ENCODE measurements around the gene HSPB1.
"Not testable (repeated sequence)": the region's sequence is repeated elsewhere in the genome, so short reads cannot be mapped to it uniquely, and the experiment has no call there.

The HSPB1 gene

DNA sequence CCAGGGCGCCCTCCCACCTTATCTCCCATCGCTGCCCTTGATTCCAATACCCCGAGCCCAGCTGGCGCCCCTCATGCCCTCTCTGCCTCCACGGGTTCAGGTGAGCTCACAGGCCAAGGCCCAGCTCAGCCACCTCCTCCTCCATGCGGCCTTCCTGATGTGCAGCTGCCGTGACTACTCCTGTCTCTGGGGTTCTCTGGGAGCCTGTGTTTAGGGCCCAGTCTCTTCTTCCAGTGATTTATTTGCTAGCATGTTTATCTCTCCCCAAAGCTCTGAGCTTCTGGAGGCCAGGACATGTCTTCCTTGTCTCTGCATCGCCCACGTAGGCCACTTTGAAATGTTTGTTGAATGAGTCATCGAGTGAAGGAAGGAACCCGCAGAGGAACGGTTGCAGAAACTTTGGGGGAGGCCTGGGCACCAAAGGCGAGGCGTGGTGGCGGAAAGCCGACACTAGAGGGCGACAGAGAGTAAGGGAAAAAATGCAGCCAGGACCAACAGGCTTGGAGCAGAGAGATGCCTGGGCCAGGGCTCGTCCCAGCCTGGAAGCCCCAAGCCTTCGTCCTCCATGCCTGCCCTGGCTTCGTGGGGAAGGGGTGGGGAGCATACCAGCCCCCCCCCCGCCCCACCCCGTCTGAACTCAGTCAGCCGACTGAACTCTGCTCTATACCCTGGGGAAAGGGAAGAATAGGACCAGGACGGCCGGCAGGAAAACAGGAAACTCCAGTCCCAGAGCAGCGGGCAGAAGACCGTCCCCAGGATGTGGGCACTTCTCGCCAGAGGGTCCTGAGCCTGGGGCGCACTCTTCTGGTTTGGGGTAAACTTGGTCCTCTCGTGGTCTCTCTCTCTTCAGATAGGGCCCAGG, 10.9 kb upstream of the HSPB1 start:
- Mint-ChIP-seq H3K4me3 (no peak overlapping the region), H3K27ac (no peak overlapping the region), H3K36me3 (ENCODE audit: low read depth) (no peaks in the 10 kb centered on the region), H3K4me1 (peaks cover 46% of the 10 kb centered on the region), H3K9me3 (no peaks in the 10 kb centered on the region), H3K27me3 (ENCODE audit: low read depth, poor library complexity) (peaks cover 35% of the 10 kb centered on the region)
- TF ChIP-seq, protein P1, sequence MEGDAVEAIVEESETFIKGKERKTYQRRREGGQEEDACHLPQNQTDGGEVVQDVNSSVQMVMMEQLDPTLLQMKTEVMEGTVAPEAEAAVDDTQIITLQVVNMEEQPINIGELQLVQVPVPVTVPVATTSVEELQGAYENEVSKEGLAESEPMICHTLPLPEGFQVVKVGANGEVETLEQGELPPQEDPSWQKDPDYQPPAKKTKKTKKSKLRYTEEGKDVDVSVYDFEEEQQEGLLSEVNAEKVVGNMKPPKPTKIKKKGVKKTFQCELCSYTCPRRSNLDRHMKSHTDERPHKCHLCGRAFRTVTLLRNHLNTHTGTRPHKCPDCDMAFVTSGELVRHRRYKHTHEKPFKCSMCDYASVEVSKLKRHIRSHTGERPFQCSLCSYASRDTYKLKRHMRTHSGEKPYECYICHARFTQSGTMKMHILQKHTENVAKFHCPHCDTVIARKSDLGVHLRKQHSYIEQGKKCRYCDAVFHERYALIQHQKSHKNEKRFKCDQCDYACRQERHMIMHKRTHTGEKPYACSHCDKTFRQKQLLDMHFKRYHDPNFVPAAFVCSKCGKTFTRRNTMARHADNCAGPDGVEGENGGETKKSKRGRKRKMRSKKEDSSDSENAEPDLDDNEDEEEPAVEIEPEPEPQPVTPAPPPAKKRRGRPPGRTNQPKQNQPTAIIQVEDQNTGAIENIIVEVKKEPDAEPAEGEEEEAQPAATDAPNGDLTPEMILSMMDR (IDR thresholded peaks at IDR 0.05) = peak; percentile 98
- DNase-seq = peak; percentile 92

DNA sequence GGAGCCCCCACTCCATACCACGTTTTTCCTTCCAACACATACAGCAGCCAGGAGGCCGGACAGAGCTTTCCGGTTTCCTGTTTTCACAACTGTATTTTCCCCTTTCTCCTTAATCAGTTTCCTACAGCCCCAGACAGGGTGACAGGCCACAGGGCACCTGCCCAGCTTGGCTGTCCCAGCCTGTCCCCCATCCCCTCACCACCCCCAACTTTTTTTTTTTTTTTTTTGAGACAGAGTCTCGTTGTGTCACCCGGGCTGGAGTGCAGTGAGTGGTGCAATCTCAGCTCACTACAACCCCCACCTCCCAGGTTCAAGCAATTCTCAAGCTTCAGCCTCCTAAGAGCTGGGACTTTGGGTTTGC, 10.3 kb upstream of the HSPB1 start:
- no peak overlapping the region for H3K4me3 Mint-ChIP-seq
- no peak for DNase-seq
- H3K27ac Mint-ChIP-seq = no peak overlapping the region
- H3K4me1 Mint-ChIP-seq = peaks cover 51% of the 10 kb centered on the region
- no peaks in the 10 kb centered on the region for H3K36me3 Mint-ChIP-seq (ENCODE audit: low read depth)
- peaks cover 32% of the 10 kb centered on the region for H3K27me3 Mint-ChIP-seq (ENCODE audit: low read depth, poor library complexity)
- H3K9me3 Mint-ChIP-seq = no peaks in the 10 kb centered on the region
- TF ChIP-seq, protein P1 (IDR thresholded peaks at IDR 0.05) = no peak

DNA sequence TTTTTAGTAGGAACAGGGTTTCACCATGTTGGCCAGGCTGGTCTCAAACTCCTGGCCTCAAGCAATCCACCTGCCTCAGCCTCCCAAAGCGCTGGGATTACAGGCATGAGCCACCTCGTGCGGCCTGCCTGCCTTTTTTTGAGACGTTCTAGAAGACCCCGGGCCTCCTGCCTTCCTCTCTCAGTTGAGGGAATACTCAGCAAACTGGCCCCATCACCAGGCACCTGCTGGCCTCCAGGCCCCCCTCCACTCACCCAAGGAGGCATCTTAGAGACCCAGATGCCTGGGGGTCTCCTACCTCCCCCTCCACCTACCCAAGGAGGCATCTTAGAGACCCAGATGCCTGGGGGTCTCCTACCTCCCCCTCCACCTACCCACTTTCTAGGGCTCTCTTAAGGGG, 9.6 kb upstream of the HSPB1 start:
- not testable (repeated sequence) for H3K27ac Mint-ChIP-seq; DNase-seq; H3K9me3 Mint-ChIP-seq; H3K36me3 Mint-ChIP-seq (ENCODE audit: low read depth); H3K4me3 Mint-ChIP-seq
- peaks cover 54% of the 10 kb centered on the region for H3K4me1 Mint-ChIP-seq
- H3K27me3 Mint-ChIP-seq (ENCODE audit: low read depth, poor library complexity) = peaks cover 38% of the 10 kb centered on the region

DNA sequence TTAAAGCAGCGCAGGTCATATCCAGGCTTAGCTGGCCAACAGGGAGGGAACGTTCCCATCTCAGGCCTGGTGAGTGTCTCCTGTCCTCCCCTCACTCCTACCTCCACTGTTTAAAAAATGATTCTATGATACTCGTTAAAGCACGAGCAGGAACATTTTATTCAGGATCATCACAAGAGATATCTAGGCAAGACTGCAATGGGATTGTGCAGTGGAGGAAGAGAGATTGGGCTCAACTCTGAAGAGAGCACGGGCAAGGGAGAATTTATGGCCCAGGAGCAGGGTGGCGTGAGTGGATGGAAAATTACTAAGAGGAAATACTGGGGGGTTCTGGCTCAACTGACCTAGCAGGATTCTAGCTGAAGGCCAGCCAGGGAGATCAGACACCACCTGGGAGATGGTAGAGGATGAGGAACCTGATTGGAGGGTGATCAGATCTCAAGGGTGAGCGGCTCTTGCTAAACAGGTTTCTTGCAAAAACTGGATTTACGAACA, 9.0 kb upstream of the HSPB1 start:
- H3K4me1 Mint-ChIP-seq = peaks cover 54% of the 10 kb centered on the region
- no peaks in the 10 kb centered on the region for H3K9me3 Mint-ChIP-seq
- peaks cover 38% of the 10 kb centered on the region for H3K27me3 Mint-ChIP-seq (ENCODE audit: low read depth, poor library complexity)
- peak overlapping the region; percentile 1 for H3K4me3 Mint-ChIP-seq
- no peaks in the 10 kb centered on the region for H3K36me3 Mint-ChIP-seq (ENCODE audit: low read depth)
- TF ChIP-seq, protein P1 (IDR thresholded peaks at IDR 0.05) = no peak
- no peak for DNase-seq
- peak overlapping the region; percentile 25 for H3K27ac Mint-ChIP-seq

DNA sequence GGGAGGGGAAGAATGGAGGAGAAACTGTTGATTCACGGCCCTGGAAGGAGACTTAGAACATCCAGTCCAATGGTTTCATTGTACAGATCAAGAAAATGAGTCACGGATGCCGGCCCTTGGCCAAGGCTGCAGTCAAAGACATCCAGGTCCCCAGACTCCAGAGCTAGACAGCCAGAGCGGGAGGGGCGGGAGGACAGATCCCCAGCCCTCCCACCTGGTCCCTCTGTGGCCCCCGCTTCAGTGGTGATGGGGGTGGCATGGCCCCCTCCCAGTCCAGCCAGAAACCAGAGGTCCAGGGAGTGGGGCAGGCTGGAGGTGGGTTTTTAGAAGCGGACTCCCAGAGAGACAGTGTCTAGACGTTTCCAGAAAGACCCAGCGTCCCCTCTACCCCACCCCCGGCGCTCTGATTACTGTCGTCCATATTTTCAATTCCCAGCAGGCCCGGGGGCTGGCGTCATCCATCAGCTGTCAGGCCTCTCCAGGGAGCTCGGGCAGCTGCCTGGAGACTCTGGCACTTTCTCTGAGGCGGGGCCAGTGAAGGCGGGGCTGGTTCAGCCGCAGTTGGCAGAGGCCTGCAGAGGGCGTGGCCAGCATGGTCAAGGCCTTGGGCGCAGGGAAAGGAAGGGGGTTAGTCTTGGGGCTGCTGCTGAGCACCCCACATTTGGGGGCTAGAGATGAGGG, 8.0 kb upstream of the HSPB1 start:
- TF ChIP-seq, protein P1 (IDR thresholded peaks at IDR 0.05) = no peak
- Mint-ChIP-seq H3K4me3 (no peak overlapping the region), H3K36me3 (ENCODE audit: low read depth) (no peaks in the 10 kb centered on the region), H3K9me3 (no peaks in the 10 kb centered on the region), H3K4me1 (peaks cover 58% of the 10 kb centered on the region), H3K27me3 (ENCODE audit: low read depth, poor library complexity) (peaks cover 41% of the 10 kb centered on the region), H3K27ac (no peak overlapping the region)
- peak; percentile 79 for DNase-seq

All from nephron progenitor cell (in vitro differentiated cells).